ENCODE data around the gene NFX1.

NFX1 gene

DNA sequence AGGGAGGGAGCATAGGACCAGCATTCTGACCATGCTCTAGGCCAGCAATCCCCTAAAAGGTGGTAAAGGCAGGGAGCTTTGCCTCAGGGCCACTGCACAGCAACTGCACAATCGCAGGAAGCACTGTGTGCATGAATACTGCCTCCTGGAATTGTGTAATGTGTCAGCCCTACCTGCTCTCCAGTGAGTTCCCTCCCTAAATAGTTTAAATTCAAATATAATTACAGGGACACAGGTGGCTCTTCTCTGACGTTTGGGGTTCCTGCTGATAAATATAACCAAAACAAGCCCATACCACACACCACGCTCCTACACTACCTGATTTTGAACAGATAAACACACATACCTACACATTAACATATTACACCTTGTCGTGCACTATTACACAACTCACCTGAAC, 34.8 kb upstream of the NFX1 start:
- no peak for ATAC-seq
- no peak for TF ChIP-seq ESRRG (CRISPR knock-in tag; IDR thresholded peaks at IDR 0.05)
- TF ChIP-seq, protein P1, sequence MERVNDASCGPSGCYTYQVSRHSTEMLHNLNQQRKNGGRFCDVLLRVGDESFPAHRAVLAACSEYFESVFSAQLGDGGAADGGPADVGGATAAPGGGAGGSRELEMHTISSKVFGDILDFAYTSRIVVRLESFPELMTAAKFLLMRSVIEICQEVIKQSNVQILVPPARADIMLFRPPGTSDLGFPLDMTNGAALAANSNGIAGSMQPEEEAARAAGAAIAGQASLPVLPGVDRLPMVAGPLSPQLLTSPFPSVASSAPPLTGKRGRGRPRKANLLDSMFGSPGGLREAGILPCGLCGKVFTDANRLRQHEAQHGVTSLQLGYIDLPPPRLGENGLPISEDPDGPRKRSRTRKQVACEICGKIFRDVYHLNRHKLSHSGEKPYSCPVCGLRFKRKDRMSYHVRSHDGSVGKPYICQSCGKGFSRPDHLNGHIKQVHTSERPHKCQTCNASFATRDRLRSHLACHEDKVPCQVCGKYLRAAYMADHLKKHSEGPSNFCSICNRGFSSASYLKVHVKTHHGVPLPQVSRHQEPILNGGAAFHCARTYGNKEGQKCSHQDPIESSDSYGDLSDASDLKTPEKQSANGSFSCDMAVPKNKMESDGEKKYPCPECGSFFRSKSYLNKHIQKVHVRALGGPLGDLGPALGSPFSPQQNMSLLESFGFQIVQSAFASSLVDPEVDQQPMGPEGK (CRISPR knock-in tag; IDR thresholded peaks at IDR 0.05; ENCODE audit: borderline replicate concordance) = no peak
- no peak for TF ChIP-seq ZC3H10 (CRISPR knock-in tag; IDR thresholded peaks at IDR 0.05)
- TF ChIP-seq TCF4 (CRISPR knock-in tag; IDR thresholded peaks at IDR 0.05; ENCODE audit: borderline replicate concordance) = no peak
- no peak for TF ChIP-seq ZNF8 (CRISPR knock-in tag; IDR thresholded peaks at IDR 0.05)
- TF ChIP-seq BACH2 (CRISPR knock-in tag; IDR thresholded peaks at IDR 0.05; ENCODE audit: borderline replicate concordance) = no peak
- TF ChIP-seq GLIS3 (CRISPR knock-in tag; IDR thresholded peaks at IDR 0.05) = no peak
- TF ChIP-seq ZNF70 (CRISPR knock-in tag; IDR thresholded peaks at IDR 0.05) = no peak
- no peak for TF ChIP-seq OSR1 (CRISPR knock-in tag; IDR thresholded peaks at IDR 0.05)
- TF ChIP-seq CSRNP3 (CRISPR knock-in tag; IDR thresholded peaks at IDR 0.05) = no peak
- TF ChIP-seq ZNF565 (CRISPR knock-in tag; conservative IDR thresholded peaks at IDR 0.05; ENCODE audit: low read depth) = no peak
- no peak for TF ChIP-seq PPARA (CRISPR knock-in tag; IDR thresholded peaks at IDR 0.05; ENCODE audit: borderline replicate concordance)
- no peak for TF ChIP-seq ZFP30 (CRISPR knock-in tag; IDR thresholded peaks at IDR 0.05)
- TF ChIP-seq, protein P2, sequence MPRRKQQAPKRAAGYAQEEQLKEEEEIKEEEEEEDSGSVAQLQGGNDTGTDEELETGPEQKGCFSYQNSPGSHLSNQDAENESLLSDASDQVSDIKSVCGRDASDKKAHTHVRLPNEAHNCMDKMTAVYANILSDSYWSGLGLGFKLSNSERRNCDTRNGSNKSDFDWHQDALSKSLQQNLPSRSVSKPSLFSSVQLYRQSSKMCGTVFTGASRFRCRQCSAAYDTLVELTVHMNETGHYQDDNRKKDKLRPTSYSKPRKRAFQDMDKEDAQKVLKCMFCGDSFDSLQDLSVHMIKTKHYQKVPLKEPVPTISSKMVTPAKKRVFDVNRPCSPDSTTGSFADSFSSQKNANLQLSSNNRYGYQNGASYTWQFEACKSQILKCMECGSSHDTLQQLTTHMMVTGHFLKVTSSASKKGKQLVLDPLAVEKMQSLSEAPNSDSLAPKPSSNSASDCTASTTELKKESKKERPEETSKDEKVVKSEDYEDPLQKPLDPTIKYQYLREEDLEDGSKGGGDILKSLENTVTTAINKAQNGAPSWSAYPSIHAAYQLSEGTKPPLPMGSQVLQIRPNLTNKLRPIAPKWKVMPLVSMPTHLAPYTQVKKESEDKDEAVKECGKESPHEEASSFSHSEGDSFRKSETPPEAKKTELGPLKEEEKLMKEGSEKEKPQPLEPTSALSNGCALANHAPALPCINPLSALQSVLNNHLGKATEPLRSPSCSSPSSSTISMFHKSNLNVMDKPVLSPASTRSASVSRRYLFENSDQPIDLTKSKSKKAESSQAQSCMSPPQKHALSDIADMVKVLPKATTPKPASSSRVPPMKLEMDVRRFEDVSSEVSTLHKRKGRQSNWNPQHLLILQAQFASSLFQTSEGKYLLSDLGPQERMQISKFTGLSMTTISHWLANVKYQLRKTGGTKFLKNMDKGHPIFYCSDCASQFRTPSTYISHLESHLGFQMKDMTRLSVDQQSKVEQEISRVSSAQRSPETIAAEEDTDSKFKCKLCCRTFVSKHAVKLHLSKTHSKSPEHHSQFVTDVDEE (CRISPR knock-in tag; IDR thresholded peaks at IDR 0.05) = no peak
- TF ChIP-seq, protein P3, sequence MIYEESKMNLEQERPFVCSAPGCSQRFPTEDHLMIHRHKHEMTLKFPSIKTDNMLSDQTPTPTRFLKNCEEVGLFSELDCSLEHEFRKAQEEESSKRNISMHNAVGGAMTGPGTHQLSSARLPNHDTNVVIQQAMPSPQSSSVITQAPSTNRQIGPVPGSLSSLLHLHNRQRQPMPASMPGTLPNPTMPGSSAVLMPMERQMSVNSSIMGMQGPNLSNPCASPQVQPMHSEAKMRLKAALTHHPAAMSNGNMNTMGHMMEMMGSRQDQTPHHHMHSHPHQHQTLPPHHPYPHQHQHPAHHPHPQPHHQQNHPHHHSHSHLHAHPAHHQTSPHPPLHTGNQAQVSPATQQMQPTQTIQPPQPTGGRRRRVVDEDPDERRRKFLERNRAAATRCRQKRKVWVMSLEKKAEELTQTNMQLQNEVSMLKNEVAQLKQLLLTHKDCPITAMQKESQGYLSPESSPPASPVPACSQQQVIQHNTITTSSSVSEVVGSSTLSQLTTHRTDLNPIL (CRISPR knock-in tag; IDR thresholded peaks at IDR 0.05; ENCODE audit: low read depth) = no peak
- TF ChIP-seq SNAI2 (CRISPR knock-in tag; IDR thresholded peaks at IDR 0.05) = no peak
- no peak for TF ChIP-seq TOX (CRISPR knock-in tag; IDR thresholded peaks at IDR 0.05; ENCODE audit: borderline replicate concordance)
- no peak for TF ChIP-seq RARB (CRISPR knock-in tag; IDR thresholded peaks at IDR 0.05)
- TF ChIP-seq, protein P4, sequence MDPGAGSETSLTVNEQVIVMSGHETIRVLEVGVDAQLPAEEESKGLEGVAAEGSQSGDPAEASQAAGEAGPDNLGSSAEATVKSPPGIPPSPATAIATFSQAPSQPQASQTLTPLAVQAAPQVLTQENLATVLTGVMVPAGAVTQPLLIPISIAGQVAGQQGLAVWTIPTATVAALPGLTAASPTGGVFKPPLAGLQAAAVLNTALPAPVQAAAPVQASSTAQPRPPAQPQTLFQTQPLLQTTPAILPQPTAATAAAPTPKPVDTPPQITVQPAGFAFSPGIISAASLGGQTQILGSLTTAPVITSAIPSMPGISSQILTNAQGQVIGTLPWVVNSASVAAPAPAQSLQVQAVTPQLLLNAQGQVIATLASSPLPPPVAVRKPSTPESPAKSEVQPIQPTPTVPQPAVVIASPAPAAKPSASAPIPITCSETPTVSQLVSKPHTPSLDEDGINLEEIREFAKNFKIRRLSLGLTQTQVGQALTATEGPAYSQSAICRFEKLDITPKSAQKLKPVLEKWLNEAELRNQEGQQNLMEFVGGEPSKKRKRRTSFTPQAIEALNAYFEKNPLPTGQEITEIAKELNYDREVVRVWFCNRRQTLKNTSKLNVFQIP (CRISPR knock-in tag; IDR thresholded peaks at IDR 0.05; ENCODE audit: borderline replicate concordance, low read depth) = no peak

- no peak for TF ChIP-seq ZFP3 (CRISPR knock-in tag; IDR thresholded peaks at IDR 0.05)
- no peak for TF ChIP-seq SNAI2 (CRISPR knock-in tag; IDR thresholded peaks at IDR 0.05)
- TF ChIP-seq ZNF70 (CRISPR knock-in tag; IDR thresholded peaks at IDR 0.05) = no peak
- ATAC-seq = no peak
Observed at GRCh38 chr9:33256236-33256635, 34.1 kb upstream of the NFX1 start.

- no peak for ATAC-seq
- TF ChIP-seq ARNTL (CRISPR knock-in tag; IDR thresholded peaks at IDR 0.05; ENCODE audit: borderline replicate concordance, low read depth) (no peak), BACH2 (CRISPR knock-in tag; IDR thresholded peaks at IDR 0.05; ENCODE audit: borderline replicate concordance) (no peak), ZFP30 (CRISPR knock-in tag; IDR thresholded peaks at IDR 0.05) (no peak), RARB (CRISPR knock-in tag; IDR thresholded peaks at IDR 0.05) (no peak), CSRNP3 (CRISPR knock-in tag; IDR thresholded peaks at IDR 0.05) (no peak)
Observed at GRCh38 chr9:33257276-33257675, 33.0 kb upstream of the NFX1 start.

Measured in SK-N-SH treated with all-trans-retinoic acid at 6 μM for 48 hours (cell line).